Neural cell (in vitro differentiated cells): Measurements from ENCODE around the gene MSI1. TPM values are rescaled to one million over a fixed set of nuclear protein-coding genes. Genes with fewer than 3 reads are reported as not detected.

Source experiments
- H2AFZ ChIP-seq: fragments of 200-600, 300-800 bp; sonication (generic), shearing (Covaris generic); 2 replicates; pipeline ENCODE4 v1.6.0; 2014; ENCODE audit warnings: low read depth, mild to moderate bottlenecking, antibody characterized with exemption, low read length, moderate library complexity
- H3F3A ChIP-seq: fragments of 200-600 bp; shearing (Covaris generic); 2 replicates; pipeline ENCODE4 v1.6.1; 2016; ENCODE audit warnings: mild to moderate bottlenecking, moderate library complexity, mixed read lengths, antibody characterized with exemption, low read length; ENCODE audit not compliant: insufficient read depth, poor library complexity, severe bottlenecking
- H3K27ac ChIP-seq: fragments of 200-600, 300-800 bp; sonication (generic), shearing (Covaris generic); 2 replicates; pipeline ENCODE4 v1.5.1; 2014; ENCODE audit warnings: mild to moderate bottlenecking, low read length, moderate library complexity
- H3K27me3 ChIP-seq: fragments of 300-800, 200-600 bp; sonication (generic), shearing (Covaris generic); 2 replicates; pipeline ENCODE4 v1.6.0; 2014; ENCODE audit warnings: mild to moderate bottlenecking, low read depth, low read length, moderate library complexity; ENCODE audit not compliant: insufficient read depth
- H3K36me3 ChIP-seq: fragments of 300-800, 200-600 bp; sonication (generic), shearing (Covaris generic); 2 replicates; pipeline ENCODE4 v1.5.1; 2014; ENCODE audit warnings: mild to moderate bottlenecking, antibody characterized with exemption, low read length, moderate library complexity; ENCODE audit not compliant: insufficient read depth
- H3K4me2 ChIP-seq: fragments of 300-800, 200-600 bp; sonication (generic), shearing (Covaris generic); 2 replicates; pipeline ENCODE4 v1.6.0; 2014; ENCODE audit warnings: mild to moderate bottlenecking, low read length
- H3K4me3 ChIP-seq: fragments of 300-800, 200-600 bp; sonication (generic), shearing (Covaris generic); 2 replicates; pipeline ENCODE4 v1.5.1; 2014; ENCODE audit warnings: mild to moderate bottlenecking, low read length, moderate library complexity
- H3K79me2 ChIP-seq: fragments of 200-600 bp; shearing (Covaris generic); replicated peaks from 2 replicates; pipeline ENCODE4 v1.6.0; 2014; ENCODE audit warnings: mild to moderate bottlenecking, low read length, moderate library complexity; ENCODE audit not compliant: insufficient read depth
- H3K9ac ChIP-seq: fragments of 300-800, 200-600 bp; sonication (generic), shearing (Covaris generic); 2 replicates; pipeline ENCODE4 v1.6.1; 2016; ENCODE audit warnings: mild to moderate bottlenecking, low read length, mixed read lengths
- H3K9me2 ChIP-seq: fragments of 200-600 bp; shearing (Covaris generic); 2 replicates; pipeline ENCODE4 v1.6.1; 2016; ENCODE audit warnings: mild to moderate bottlenecking, low read length, mixed read lengths; ENCODE audit not compliant: insufficient read depth
- H3K9me3 ChIP-seq: fragments of 200-600, 300-800 bp; sonication (generic), shearing (Covaris generic); 2 replicates; pipeline ENCODE4 v1.6.1; 2016; ENCODE audit warnings: mild to moderate bottlenecking, mixed run types, low read length, moderate library complexity, mixed read lengths
- H4K20me1 ChIP-seq: fragments of 200-600 bp; shearing (Covaris generic); 2 replicates; pipeline ENCODE4 v1.6.1; 2016; ENCODE audit warnings: mild to moderate bottlenecking, mixed run types; ENCODE audit not compliant: insufficient read depth
- EP300 ChIP-seq: fragments of 450-650 bp; conservative IDR thresholded peaks from 2 replicates; pipeline ENCODE4 v1.6.1; 2014; ENCODE audit warnings: antibody characterized with exemption, mild to moderate bottlenecking, moderate library complexity; ENCODE audit not compliant: poor library complexity, severe bottlenecking
- EZH2 ChIP-seq: fragments of 200-600, 300-800 bp; shearing (Covaris generic), sonication (generic); IDR thresholded peaks from 2 replicates; pipeline ENCODE4 v1.6.1; 2014; ENCODE audit warnings: antibody characterized with exemption, low read length, borderline replicate concordance, mild to moderate bottlenecking; ENCODE audit not compliant: insufficient read depth, poor library complexity, severe bottlenecking
- MXI1 ChIP-seq: fragments of 450-650 bp; conservative IDR thresholded peaks from 2 replicates; pipeline ENCODE4 v1.6.1; 2014; ENCODE audit warnings: antibody characterized with exemption, mild to moderate bottlenecking; ENCODE audit not compliant: poor library complexity, severe bottlenecking
- POLR2AphosphoS5 ChIP-seq: IDR thresholded peaks from 2 replicates; pipeline ENCODE4 v1.6.1; 2012
- RAD21 ChIP-seq: fragments of 450-650 bp; conservative IDR thresholded peaks from 2 replicates; pipeline ENCODE4 v1.6.1; 2014; ENCODE audit warnings: antibody characterized with exemption, mild to moderate bottlenecking, moderate library complexity
- REST ChIP-seq: IDR thresholded peaks from 2 replicates; pipeline ENCODE4 v1.6.1; 2012; ENCODE audit warnings: borderline replicate concordance
- TAF1 ChIP-seq: IDR thresholded peaks from 2 replicates; pipeline ENCODE4 v1.6.1; 2012; ENCODE audit warnings: low read depth
- polyA plus RNA-seq: library from polyadenylated mRNA; depleted of rRNA; stranded (reverse); fragments of >200 nt; gene quantifications from 2 replicates; pipeline ENCODE4 v1.2.3, GENCODE V29; 2014
- TF ChIP-seq, protein P1 (sequence below): fragments of 450-650 bp; IDR thresholded peaks from 2 replicates; pipeline ENCODE4 v1.5.1; 2014; ENCODE audit warnings: antibody characterized with exemption, mild to moderate bottlenecking, moderate library complexity; ENCODE audit not compliant: poor library complexity, severe bottlenecking

MSI1 gene
- polyA plus RNA-seq, 1 donor from 2014 or later = 7.5 TPM

GRCh38 chr12:120353136-120353535, 15.8 kb downstream of the MSI1 start:
- H3K9me2 ChIP-seq = no peaks in the 10 kb centered on the region
- no peak overlapping the region for H3K4me2 ChIP-seq
- H3K27me3 ChIP-seq = no peaks in the 10 kb centered on the region
- no peak overlapping the region for H3K27ac ChIP-seq
- H3F3A ChIP-seq = no peaks in the 10 kb centered on the region
- H3K4me3 ChIP-seq = no peak overlapping the region
- peaks cover 5% of the 10 kb centered on the region for H3K79me2 ChIP-seq
- H3K36me3 ChIP-seq = peaks cover 17% of the 10 kb centered on the region
- no peak overlapping the region for H2AFZ ChIP-seq
- no peaks in the 10 kb centered on the region for H3K9me3 ChIP-seq
- no peaks in the 10 kb centered on the region for H4K20me1 ChIP-seq
- H3K9ac ChIP-seq = no peak overlapping the region
- no peak for TF ChIP-seq RAD21
- TF ChIP-seq, protein P1, sequence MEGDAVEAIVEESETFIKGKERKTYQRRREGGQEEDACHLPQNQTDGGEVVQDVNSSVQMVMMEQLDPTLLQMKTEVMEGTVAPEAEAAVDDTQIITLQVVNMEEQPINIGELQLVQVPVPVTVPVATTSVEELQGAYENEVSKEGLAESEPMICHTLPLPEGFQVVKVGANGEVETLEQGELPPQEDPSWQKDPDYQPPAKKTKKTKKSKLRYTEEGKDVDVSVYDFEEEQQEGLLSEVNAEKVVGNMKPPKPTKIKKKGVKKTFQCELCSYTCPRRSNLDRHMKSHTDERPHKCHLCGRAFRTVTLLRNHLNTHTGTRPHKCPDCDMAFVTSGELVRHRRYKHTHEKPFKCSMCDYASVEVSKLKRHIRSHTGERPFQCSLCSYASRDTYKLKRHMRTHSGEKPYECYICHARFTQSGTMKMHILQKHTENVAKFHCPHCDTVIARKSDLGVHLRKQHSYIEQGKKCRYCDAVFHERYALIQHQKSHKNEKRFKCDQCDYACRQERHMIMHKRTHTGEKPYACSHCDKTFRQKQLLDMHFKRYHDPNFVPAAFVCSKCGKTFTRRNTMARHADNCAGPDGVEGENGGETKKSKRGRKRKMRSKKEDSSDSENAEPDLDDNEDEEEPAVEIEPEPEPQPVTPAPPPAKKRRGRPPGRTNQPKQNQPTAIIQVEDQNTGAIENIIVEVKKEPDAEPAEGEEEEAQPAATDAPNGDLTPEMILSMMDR = no peak
- TF ChIP-seq REST = no peak
- no peak for TF ChIP-seq EZH2
- no peak for TF ChIP-seq MXI1
- TF ChIP-seq EP300 = no peak
- TF ChIP-seq POLR2AphosphoS5 = no peak
- TF ChIP-seq TAF1 = no peak

- Histone ChIP-seq H3K36me3 (peaks cover 17% of the 10 kb centered on the region), H3K9me3 (no peaks in the 10 kb centered on the region), H3K79me2 (peaks cover 5% of the 10 kb centered on the region), H3F3A (no peaks in the 10 kb centered on the region), H3K9ac (no peak overlapping the region), H3K9me2 (no peaks in the 10 kb centered on the region), H3K4me2 (no peak overlapping the region), H3K4me3 (no peak overlapping the region), H2AFZ (no peak overlapping the region), H3K27me3 (no peaks in the 10 kb centered on the region), H4K20me1 (no peaks in the 10 kb centered on the region), H3K27ac (no peak overlapping the region)
- TF ChIP-seq EZH2 (no peak), RAD21 (no peak), POLR2AphosphoS5 (no peak), MXI1 (no peak)
- TF ChIP-seq, protein P1 = no peak
These were observed 16.8 kb downstream of the MSI1 start for GRCh38 chr12:120352117-120352516.
